Mesenchymal stem cell (in vitro differentiated cells and primary cell): Measurements from ENCODE around the gene C9orf50.
A peak's percentile ranks its signal among the peaks of the same experiment; 100 is the strongest.
"Not testable (repeated sequence)": the region's sequence is repeated elsewhere in the genome, so short reads cannot be mapped to it uniquely, and the experiment has no call there.

Experiments used
- DNase-seq: peaks from one replicate; pipeline ENCODE4 v3.0.0-alpha.2; 2013
- H2AFZ ChIP-seq: one replicate; pipeline ENCODE4 v1.6.1; 2013; ENCODE audit warnings: low read depth, mild to moderate bottlenecking, control low read depth, inconsistent platforms, low read length, moderate library complexity
- H2AK5ac ChIP-seq: 2 replicates; pipeline ENCODE4 v1.6.1; 2013; ENCODE audit warnings: low read length, moderate library complexity, mild to moderate bottlenecking, inconsistent platforms; ENCODE audit not compliant: severe bottlenecking
- H2BK120ac ChIP-seq: one replicate; pipeline ENCODE4 v1.6.1; 2013; ENCODE audit warnings: low read depth, mild to moderate bottlenecking, inconsistent platforms, low read length, moderate library complexity
- H2BK12ac ChIP-seq, 2 experiments: one replicate each; pipeline ENCODE4 v1.6.1; 2013; ENCODE audit warnings: inconsistent platforms in 2 of 2, low read length in 2 of 2, mild to moderate bottlenecking in 2 of 2, moderate library complexity in 2 of 2, control low read depth in 1 of 2
- H2BK15ac ChIP-seq: one replicate; pipeline ENCODE4 v1.6.1; 2013; ENCODE audit warnings: mild to moderate bottlenecking, low read depth, inconsistent platforms; ENCODE audit not compliant: poor library complexity, severe bottlenecking
- H2BK5ac ChIP-seq: 2 replicates; pipeline ENCODE4 v1.6.1; 2013; ENCODE audit warnings: low read depth, mild to moderate bottlenecking, low read length, control low read depth, inconsistent platforms; ENCODE audit not compliant: poor library complexity, severe bottlenecking
- H3K14ac ChIP-seq, 2 experiments: one replicate each; pipeline ENCODE4 v1.6.1; 2013; ENCODE audit warnings: inconsistent platforms in 2 of 2, low read length in 2 of 2, control low read depth in 1 of 2, mild to moderate bottlenecking in 1 of 2, moderate library complexity in 1 of 2
- H3K18ac ChIP-seq, 2 experiments: one replicate each; pipeline ENCODE4 v1.6.1; 2013; ENCODE audit warnings: inconsistent platforms in 2 of 2, low read length in 2 of 2, control low read depth in 1 of 2, low read depth in 1 of 2, mild to moderate bottlenecking in 1 of 2
- H3K23ac ChIP-seq, 2 experiments: one replicate each; pipeline ENCODE4 v1.6.1; 2013; ENCODE audit warnings: inconsistent platforms in 2 of 2, low read length in 2 of 2, mild to moderate bottlenecking in 2 of 2, moderate library complexity in 2 of 2, control low read depth in 1 of 2
- H3K27ac ChIP-seq: 2 replicates; pipeline ENCODE4 v1.5.1; 2013; ENCODE audit warnings: mild to moderate bottlenecking, moderate library complexity, low read length, control low read depth, inconsistent platforms; ENCODE audit not compliant: poor library complexity, severe bottlenecking
- H3K27me3 ChIP-seq, 2 experiments: 2 replicates each; pipeline versions ENCODE4 v1.6.1 to v1.7.0; 2013; ENCODE audit warnings: low read length in 2 of 2, mild to moderate bottlenecking in 2 of 2, moderate library complexity in 2 of 2, control low read depth in 1 of 2, inconsistent platforms in 1 of 2; ENCODE audit not compliant: control insufficient read depth in 1 of 2, insufficient read depth in 1 of 2
- H3K36me3 ChIP-seq, 2 experiments: 2 replicates each; pipeline versions ENCODE4 v1.6.1 to v1.7.0; 2013; ENCODE audit warnings: low read length in 2 of 2, control low read depth in 1 of 2, inconsistent platforms in 1 of 2, low read depth in 1 of 2, mild to moderate bottlenecking in 1 of 2; ENCODE audit not compliant: insufficient read depth in 2 of 2, control insufficient read depth in 1 of 2
- H3K4ac ChIP-seq, 2 experiments: one replicate each; pipeline ENCODE4 v1.6.1; 2013; ENCODE audit warnings: inconsistent platforms in 2 of 2, low read length in 2 of 2, mild to moderate bottlenecking in 2 of 2, moderate library complexity in 2 of 2, control low read depth in 1 of 2, low read depth in 1 of 2
- H3K4me1 ChIP-seq: 2 replicates; pipeline ENCODE4 v1.6.1; 2013; ENCODE audit warnings: low read depth, low read length, control low read depth; ENCODE audit not compliant: control insufficient read depth, insufficient read depth
- H3K4me2 ChIP-seq: 2 replicates; pipeline ENCODE4 v1.6.1; 2013; ENCODE audit warnings: low read length, mild to moderate bottlenecking, inconsistent platforms; ENCODE audit not compliant: poor library complexity, severe bottlenecking
- H3K4me3 ChIP-seq, 2 experiments: 2 replicates each; pipeline versions ENCODE4 v1.5.1 to v1.7.0; 2013; ENCODE audit warnings: low read length in 2 of 2, mild to moderate bottlenecking in 2 of 2, control low read depth in 1 of 2, low read depth in 1 of 2; ENCODE audit not compliant: insufficient read depth in 1 of 2
- H3K79me1 ChIP-seq: replicated peaks from 2 replicates; pipeline ENCODE4 v1.6.1; 2013; ENCODE audit warnings: mild to moderate bottlenecking, control low read depth, low read length, inconsistent platforms; ENCODE audit not compliant: poor library complexity, severe bottlenecking
- H3K9ac ChIP-seq: 2 replicates; pipeline ENCODE4 v1.7.0; 2013; ENCODE audit warnings: mild to moderate bottlenecking, low read length, moderate library complexity
- H3K9me3 ChIP-seq: 2 replicates; pipeline ENCODE4 v1.7.0; 2013; ENCODE audit warnings: mild to moderate bottlenecking, low read length; ENCODE audit not compliant: control insufficient read depth
- H4K8ac ChIP-seq: one replicate; pipeline ENCODE4 v1.6.1; 2013; ENCODE audit warnings: inconsistent platforms, mild to moderate bottlenecking, low read length, moderate library complexity
- H4K91ac ChIP-seq: one replicate; pipeline ENCODE4 v1.6.1; 2013; ENCODE audit warnings: mild to moderate bottlenecking, low read length, inconsistent platforms
- WGBS: methylation state at CpG from one replicate; pipeline ENCODE4 v1.1.7; 2013; ENCODE audit warnings: mixed read lengths; 5-methylcytosine and 5-hydroxymethylcytosine counted together

The C9orf50 gene

DNA sequence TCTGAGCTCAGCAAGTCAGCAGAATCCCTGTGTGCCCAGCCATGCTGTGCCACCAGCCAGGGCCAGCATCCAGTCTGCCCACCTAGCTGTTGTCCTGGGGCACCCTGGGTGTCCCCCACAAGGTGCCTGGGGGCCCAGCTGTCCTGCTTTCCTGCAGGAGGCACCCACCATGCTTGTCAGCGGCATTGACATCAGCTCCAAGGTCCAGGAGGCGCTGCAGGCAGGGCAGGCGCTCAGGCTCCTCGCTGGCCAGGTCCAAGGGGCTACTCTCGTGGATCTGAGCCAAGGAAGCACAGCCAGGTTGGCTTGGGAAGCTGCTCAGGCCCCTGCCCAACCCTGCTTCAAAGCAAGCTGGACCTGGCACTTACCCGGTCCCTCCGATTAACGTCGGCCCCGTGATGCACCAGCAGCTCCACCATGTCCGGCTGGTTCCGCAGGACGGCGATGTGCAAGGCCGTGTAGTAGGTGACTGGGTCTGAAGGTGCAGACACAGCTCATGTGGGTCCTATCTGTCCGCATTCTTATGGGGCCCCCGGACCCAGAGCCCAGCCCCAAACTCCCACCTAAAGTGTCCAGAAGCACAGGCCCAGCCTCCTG lies 18.2 kb upstream of the C9orf50 start:
- WGBS = 96% methylated on average over 17 of the region's 17 CpGs
- no peak overlapping the region for H4K8ac ChIP-seq

DNA sequence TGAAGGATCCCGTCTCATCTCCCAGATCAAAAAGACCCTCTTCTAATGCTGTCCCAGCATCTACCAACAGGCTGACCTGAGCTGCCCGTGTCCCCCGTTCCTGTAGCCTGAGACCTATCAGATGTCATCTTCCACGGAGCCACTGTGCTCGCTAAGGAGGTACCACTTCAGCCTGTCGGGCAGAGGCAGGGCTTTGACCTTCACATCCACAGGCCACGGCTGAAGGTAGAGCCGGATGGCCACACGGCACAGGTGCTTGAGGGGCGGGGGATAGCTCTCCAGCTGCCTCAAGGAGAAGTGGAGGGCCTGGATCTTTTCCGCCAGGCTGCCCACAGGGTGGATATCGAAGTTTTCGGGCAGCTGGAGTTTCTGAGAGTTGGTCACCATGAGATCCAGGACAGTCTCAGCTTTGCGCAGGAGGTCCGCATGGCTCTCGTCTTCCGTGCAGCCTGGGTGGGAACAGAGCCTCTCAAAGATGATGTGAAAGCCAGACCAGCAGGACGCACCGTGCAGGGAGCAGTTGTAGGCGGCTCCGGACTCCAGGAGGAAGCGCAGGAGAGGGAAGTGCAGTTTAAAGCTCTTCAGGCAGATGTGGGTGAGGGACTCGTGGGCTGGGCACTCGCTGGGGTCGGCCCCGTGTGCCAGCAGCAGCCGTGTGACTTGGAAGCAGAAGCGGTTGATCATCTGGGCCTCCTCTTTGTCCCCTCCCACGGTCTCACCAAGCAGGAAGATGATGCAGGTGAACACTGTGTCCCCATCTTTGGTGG lies 17.0 kb upstream of the C9orf50 start:
- WGBS = 92% methylated on average over 29 of the region's 29 CpGs
- Histone ChIP-seq H3K27me3 (no peaks in the 10 kb centered on the region), H3K9me3 (no peaks in the 10 kb centered on the region), H3K4me2 (no peak overlapping the region), H3K18ac (no peak overlapping the region), H3K9ac (no peak overlapping the region), H2AK5ac (no peak overlapping the region), H2AFZ (no peak overlapping the region), H3K36me3 (peaks cover 60 to 66% of the 10 kb centered on the region in 2 experiments), H2BK120ac (no peak overlapping the region), H3K4ac (no peak overlapping the region), H3K4me3 (no peak overlapping the region), H4K91ac (no peak overlapping the region), H3K23ac (no peak overlapping the region), H2BK12ac (no peak overlapping the region), H4K8ac (no peak overlapping the region), H3K4me1 (peaks cover 24% of the 10 kb centered on the region), H3K27ac (no peak overlapping the region), H3K14ac (no peak overlapping the region), H3K79me1 (peaks cover 42% of the 10 kb centered on the region), H2BK5ac (no peak overlapping the region), H2BK15ac (no peak overlapping the region)
- DNase-seq = no peak

More for the DNA sequence above, 18.2 kb upstream of the C9orf50 start:
- no peak overlapping the region for H2BK120ac ChIP-seq
- H2BK15ac ChIP-seq = peak overlapping the region; percentile 19
- DNase-seq = no peak
- no peak overlapping the region for H2AFZ ChIP-seq
- H3K14ac ChIP-seq = no peak overlapping the region
- H3K4me3 ChIP-seq = no peak overlapping the region
- no peak overlapping the region for H2AK5ac ChIP-seq
- no peak overlapping the region for H3K4me2 ChIP-seq
- no peak overlapping the region for H3K27ac ChIP-seq
- peaks cover 22% of the 10 kb centered on the region for H3K4me1 ChIP-seq
- H4K91ac ChIP-seq = no peak overlapping the region
- H3K4ac ChIP-seq = peak overlapping the region in 1 of 2 experiments; percentile 9
- peaks cover 47 to 53% of the 10 kb centered on the region in 2 experiments for H3K36me3 ChIP-seq
- no peak overlapping the region for H2BK12ac ChIP-seq
- H3K27me3 ChIP-seq = no peaks in the 10 kb centered on the region
- H3K9me3 ChIP-seq = no peaks in the 10 kb centered on the region
- H3K9ac ChIP-seq = peak overlapping the region; percentile 92
- peaks cover 37% of the 10 kb centered on the region for H3K79me1 ChIP-seq
- H3K18ac ChIP-seq = no peak overlapping the region
- no peak overlapping the region for H2BK5ac ChIP-seq
- no peak overlapping the region for H3K23ac ChIP-seq

DNA sequence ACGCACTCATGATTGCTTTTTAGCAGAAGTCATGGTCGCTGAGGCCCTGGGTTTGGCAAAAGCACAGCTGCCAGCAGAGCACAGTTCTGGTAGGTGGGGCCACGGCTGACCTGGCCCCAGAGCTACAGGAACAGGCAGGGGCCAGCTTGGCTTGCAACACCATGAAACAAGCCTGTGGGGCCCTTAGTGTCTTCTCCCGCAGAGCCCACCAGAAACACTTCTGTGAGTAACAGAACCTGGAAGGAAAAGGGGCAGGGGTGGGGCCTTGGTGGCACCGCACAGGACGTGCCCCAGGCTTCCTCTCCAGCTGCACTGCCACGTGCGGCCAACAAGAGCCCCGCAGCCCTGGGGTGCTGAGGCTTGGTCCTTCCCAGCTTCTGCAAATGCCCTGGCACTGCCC lies 16.2 kb upstream of the C9orf50 start:
- no peaks in the 10 kb centered on the region for H3K9me3 ChIP-seq
- H2BK5ac ChIP-seq = no peak overlapping the region

DNA sequence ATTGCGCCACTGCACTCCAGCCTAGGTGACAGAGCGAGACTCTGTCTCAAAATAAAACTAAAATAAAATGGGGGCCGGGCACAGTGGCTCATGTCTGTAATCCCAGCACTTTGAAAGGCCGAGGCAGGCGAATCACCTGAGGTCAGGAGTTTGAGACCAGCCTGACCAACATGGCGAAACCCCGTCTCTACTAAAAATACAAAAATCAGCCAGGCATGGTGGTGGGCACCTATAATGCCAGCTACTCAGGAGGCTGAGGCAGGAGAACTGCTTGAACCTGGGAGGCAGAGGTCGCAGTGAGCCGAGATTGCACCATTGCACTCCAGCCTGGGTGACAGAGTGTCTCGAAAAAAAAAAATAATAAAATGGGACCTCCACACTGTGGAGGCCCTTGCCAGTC lies 15.4 kb upstream of the C9orf50 start:
- not testable (repeated sequence) for H2AK5ac ChIP-seq, H3K9ac ChIP-seq, H4K8ac ChIP-seq, H3K23ac ChIP-seq, H2BK5ac ChIP-seq, H2AFZ ChIP-seq, H3K18ac ChIP-seq, H3K4me3 ChIP-seq, H3K27me3 ChIP-seq, H3K9me3 ChIP-seq, H2BK120ac ChIP-seq, H2BK12ac ChIP-seq, H3K27ac ChIP-seq, H3K14ac ChIP-seq, H3K4ac ChIP-seq, DNase-seq, H2BK15ac ChIP-seq, H3K4me2 ChIP-seq, H4K91ac ChIP-seq
- Histone ChIP-seq H3K36me3 (peaks cover 63 to 77% of the 10 kb centered on the region in 2 experiments), H3K79me1 (peaks cover 40% of the 10 kb centered on the region), H3K4me1 (peaks cover 34% of the 10 kb centered on the region)
- 98% methylated on average over 10 of the region's 10 CpGs for WGBS

More for the DNA sequence above, 16.2 kb upstream of the C9orf50 start:
- no peak overlapping the region for H3K4me3 ChIP-seq
- H2AK5ac ChIP-seq = no peak overlapping the region
- no peak overlapping the region for H2BK15ac ChIP-seq
- no peak overlapping the region for H3K18ac ChIP-seq
- WGBS = 91% methylated on average over 6 of the region's 9 CpGs
- H3K23ac ChIP-seq = no peak overlapping the region
- no peak overlapping the region for H4K8ac ChIP-seq
- peaks cover 27% of the 10 kb centered on the region for H3K4me1 ChIP-seq
- no peak overlapping the region for H2AFZ ChIP-seq
- no peak overlapping the region for H3K9ac ChIP-seq
- no peak overlapping the region for H3K4ac ChIP-seq
- H3K27me3 ChIP-seq = no peaks in the 10 kb centered on the region
- H2BK120ac ChIP-seq = no peak overlapping the region
- no peak overlapping the region for H3K4me2 ChIP-seq
- H4K91ac ChIP-seq = no peak overlapping the region
- no peak overlapping the region for H2BK12ac ChIP-seq
- no peak overlapping the region for H3K14ac ChIP-seq
- no peak overlapping the region for H3K27ac ChIP-seq
- peaks cover 63 to 72% of the 10 kb centered on the region in 2 experiments for H3K36me3 ChIP-seq
- H3K79me1 ChIP-seq = peaks cover 42% of the 10 kb centered on the region
- no peak for DNase-seq
